ENCODE measurements around the gene LRMDA. TPM values are rescaled to one million over a fixed set of nuclear protein-coding genes. Genes with fewer than 3 reads are reported as not detected.

LRMDA gene
- total RNA-seq, 4 donors from 2014 or later, result 0.76 to 6.4 (median 1.3) TPM

GRCh38 chr10:75597773-75598440, 166.5 kb downstream of the LRMDA start:
- WGBS, 2 donors, result 88 to 90% methylated on average over 15 of the region's 15 CpGs
- TF ChIP-seq POLR2A (IDR thresholded peaks at IDR 0.05), result no peak
- TF ChIP-seq CTCF (IDR thresholded peaks at IDR 0.05), result no peak
- H3K4me3 ChIP-seq (ENCODE audit: low read depth, poor library complexity, severe bottlenecking), result no peak overlapping the region
- intact Hi-C loops (cut with DNase I; ENCODE audit: low total_unique reads), result no loop called here
- DNase-seq (ENCODE audit: low spot score in 2 of 2), result no peak

GRCh38 chr10:75598998-75599397, 167.6 kb downstream of the LRMDA start:
- DNase-seq (ENCODE audit: low spot score in 2 of 2), result no peak
- TF ChIP-seq POLR2A (IDR thresholded peaks at IDR 0.05) (no peak), CTCF (IDR thresholded peaks at IDR 0.05) (no peak)
- H3K4me3 ChIP-seq (ENCODE audit: low read depth, poor library complexity, severe bottlenecking), result no peak overlapping the region
- intact Hi-C loops (cut with DNase I; ENCODE audit: low total_unique reads), result no loop called here
- 98% methylated on average over 5 of the region's 5 CpGs for WGBS, 2 donors

- no peak for DNase-seq (ENCODE audit: low spot score in 2 of 2)
- 92 to 95% methylated on average over 2 of the region's 2 CpGs for WGBS, 2 donors
Observed at GRCh38 chr10:75599875-75600648, 168.6 kb downstream of the LRMDA start.

GRCh38 chr10:75600833-75601232, 169.4 kb downstream of the LRMDA start:
- intact Hi-C loops (cut with DNase I; ENCODE audit: low total_unique reads), result no loop called here
- 80 to 84% methylated on average over 4 of the region's 4 CpGs for WGBS, 2 donors
- no peak for DNase-seq (ENCODE audit: low spot score in 2 of 2)
- H3K4me3 ChIP-seq (ENCODE audit: low read depth, poor library complexity, severe bottlenecking), result no peak overlapping the region
- TF ChIP-seq CTCF (IDR thresholded peaks at IDR 0.05) (no peak), POLR2A (IDR thresholded peaks at IDR 0.05) (no peak)

More at GRCh38 chr10:75599875-75600648, 168.6 kb downstream of the LRMDA start:
- no peak for TF ChIP-seq CTCF (IDR thresholded peaks at IDR 0.05)
- no peak for TF ChIP-seq POLR2A (IDR thresholded peaks at IDR 0.05)
- intact Hi-C loops (cut with DNase I; ENCODE audit: low total_unique reads), result no loop called here
- H3K4me3 ChIP-seq (ENCODE audit: low read depth, poor library complexity, severe bottlenecking), result no peak overlapping the region

- intact Hi-C loops (cut with DNase I; ENCODE audit: low total_unique reads), result no loop called here
- no peak overlapping the region for H3K4me3 ChIP-seq (ENCODE audit: low read depth, poor library complexity, severe bottlenecking)
- TF ChIP-seq POLR2A (IDR thresholded peaks at IDR 0.05) (no peak), CTCF (IDR thresholded peaks at IDR 0.05) (no peak)
- 88 to 97% methylated on average over 2 of the region's 2 CpGs for WGBS, 2 donors
- DNase-seq (ENCODE audit: low spot score in 2 of 2), result no peak
Observed at GRCh38 chr10:75602341-75602740, 170.9 kb downstream of the LRMDA start.
